ENCODE data around the gene RNF152.

RNF152 gene

GRCh38 chr18:61894751-61895524 lies 2.1 kb upstream of the RNF152 start:
- DNase-seq (ENCODE audit: low read depth in 3 of 3), result peak in 1 of 3 experiments; percentile 2

- DNase-seq (ENCODE audit: low read depth in 3 of 3), result peak; percentile 53 to 72 (median 54)
Measured at GRCh38 chr18:61893971-61894750, 1.4 kb upstream of the RNF152 start.

GRCh38 chr18:61893309-61893970 lies 633 bp upstream of the RNF152 start:
- DNase-seq (ENCODE audit: low read depth in 3 of 3), result peak in 1 of 3 experiments; percentile 5

- no peak for DNase-seq (ENCODE audit: low read depth in 3 of 3)
Measured at GRCh38 chr18:61891894-61892293, 913 bp downstream of the RNF152 start.

- DNase-seq (ENCODE audit: low read depth in 3 of 3), result no peak
Measured at GRCh38 chr18:61891271-61891670, 1.5 kb downstream of the RNF152 start.

- no peak for DNase-seq (ENCODE audit: low read depth in 3 of 3)
Measured at GRCh38 chr18:61890344-61890743, 2.5 kb downstream of the RNF152 start.

GRCh38 chr18:61889541-61889940 lies 3.3 kb downstream of the RNF152 start:
- DNase-seq (ENCODE audit: low read depth in 3 of 3), result no peak

- no peak for DNase-seq (ENCODE audit: low read depth in 3 of 3)
Measured at GRCh38 chr18:61888622-61889021, 4.2 kb downstream of the RNF152 start.

- no peak for DNase-seq (ENCODE audit: low read depth in 3 of 3)
Measured at GRCh38 chr18:61887838-61888237, 5.0 kb downstream of the RNF152 start.

GRCh38 chr18:61883547-61883946 lies 9.3 kb downstream of the RNF152 start:
- DNase-seq (ENCODE audit: low read depth in 3 of 3), result no peak

GRCh38 chr18:61882296-61883004 lies 10.4 kb downstream of the RNF152 start:
- DNase-seq (ENCODE audit: low read depth in 3 of 3), result no peak

- no peak for DNase-seq (ENCODE audit: low read depth in 3 of 3)
Measured at GRCh38 chr18:61876899-61877298, 15.9 kb downstream of the RNF152 start.

GRCh38 chr18:61870151-61870550 lies 22.7 kb downstream of the RNF152 start:
- no peak for DNase-seq (ENCODE audit: low read depth in 3 of 3)

GRCh38 chr18:61869636-61870035 lies 23.2 kb downstream of the RNF152 start:
- no peak for DNase-seq (ENCODE audit: low read depth in 3 of 3)

- no peak for DNase-seq (ENCODE audit: low read depth in 3 of 3)
Measured at GRCh38 chr18:61865466-61866175, 27.2 kb downstream of the RNF152 start.

- DNase-seq (ENCODE audit: low read depth in 3 of 3), result no peak
Measured at GRCh38 chr18:61861372-61861771, 31.4 kb downstream of the RNF152 start.

- DNase-seq (ENCODE audit: low read depth in 3 of 3), result no peak
Measured at GRCh38 chr18:61860302-61860701, 32.5 kb downstream of the RNF152 start.

GRCh38 chr18:61859113-61859512 lies 33.7 kb downstream of the RNF152 start:
- DNase-seq (ENCODE audit: low read depth in 3 of 3), result no peak

GRCh38 chr18:61856678-61857077 lies 36.1 kb downstream of the RNF152 start:
- no peak for DNase-seq (ENCODE audit: low read depth in 3 of 3)

- DNase-seq (ENCODE audit: low read depth in 3 of 3), result no peak
Measured at GRCh38 chr18:61855449-61856378, 37.1 kb downstream of the RNF152 start.

Measured in stimulated activated CD4-positive, alpha-beta T cell treated with anti-CD3 and anti-CD28 coated beads, TNF-alpha, amount 100 ng/mL, for 4 hours (primary cell).